Stimulated activated naive CD8-positive, alpha-beta T cell treated with anti-CD3 and anti-CD28 coated beads, Interleukin-15, Interleukin-2, amounts not matched to agents 100 ng/mL and 50 ng/mL, for 24 hours (primary cell): ENCODE data around the gene CYP1A2.

Experiments used
- H3K27ac Mint-ChIP-seq: one replicate; pipeline ENCODE4 v1.8.0; 2021; ENCODE audit warnings: mild to moderate bottlenecking, mixed read lengths
- H3K27me3 Mint-ChIP-seq: one replicate; pipeline ENCODE4 v1.8.0; 2021; ENCODE audit warnings: mixed read lengths
- H3K36me3 Mint-ChIP-seq: one replicate; pipeline ENCODE4 v1.8.0; 2021; ENCODE audit warnings: low read depth, mixed read lengths
- H3K4me1 Mint-ChIP-seq: one replicate; pipeline ENCODE4 v1.8.0; 2021; ENCODE audit warnings: low read depth, mixed read lengths
- H3K4me3 Mint-ChIP-seq: one replicate; pipeline ENCODE4 v1.8.0; 2021; ENCODE audit warnings: mild to moderate bottlenecking, mixed read lengths
- H3K9me3 Mint-ChIP-seq: one replicate; pipeline ENCODE4 v1.8.0; 2021; ENCODE audit warnings: mixed read lengths

The CYP1A2 gene

DNA sequence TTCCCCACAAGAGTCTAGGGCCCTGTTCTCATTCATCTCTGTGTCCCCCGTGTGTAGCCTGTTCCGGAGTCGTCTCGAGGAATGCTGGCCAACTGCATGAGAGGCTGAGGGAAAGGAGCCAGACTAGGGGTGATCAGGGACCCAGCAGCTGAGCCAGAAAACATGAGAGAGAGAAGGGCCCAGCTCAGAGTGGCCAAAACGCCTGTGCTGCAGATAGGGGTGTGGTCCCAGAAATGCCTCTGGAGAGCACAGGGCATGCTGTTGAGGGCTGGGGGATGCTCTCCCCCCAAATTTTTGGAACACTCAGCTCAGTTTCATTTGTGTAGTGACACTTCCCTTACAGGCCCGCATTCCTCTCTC, 14.1 kb downstream of the CYP1A2 start:
- Mint-ChIP-seq H3K9me3 (no peaks in the 10 kb centered on the region), H3K36me3 (no peaks in the 10 kb centered on the region), H3K27me3 (no peaks in the 10 kb centered on the region), H3K4me3 (no peak overlapping the region), H3K4me1 (no peaks in the 10 kb centered on the region), H3K27ac (no peak overlapping the region)

DNA sequence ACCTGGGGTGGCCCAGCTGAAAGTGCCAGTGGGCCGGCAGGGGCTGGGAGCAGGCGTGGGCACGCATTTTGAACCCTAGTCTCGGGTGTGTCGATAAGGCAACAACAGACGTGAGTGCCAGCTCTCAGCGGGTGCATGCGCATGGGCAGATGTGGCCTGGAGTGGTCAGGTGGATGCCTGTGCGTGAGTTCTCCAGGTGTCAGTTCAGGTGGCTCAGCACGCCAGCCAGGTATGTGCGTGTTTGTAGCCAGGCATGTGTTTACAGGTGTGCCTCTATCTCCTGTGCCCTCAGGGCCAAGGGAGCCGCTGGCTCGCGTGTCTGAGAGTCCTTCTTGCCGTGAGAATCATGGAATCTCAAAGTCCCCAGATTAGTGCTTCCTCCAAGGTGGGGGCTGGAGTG, 14.8 kb downstream of the CYP1A2 start:
- no peaks in the 10 kb centered on the region for H3K9me3 Mint-ChIP-seq
- H3K27ac Mint-ChIP-seq, result no peak overlapping the region
- no peaks in the 10 kb centered on the region for H3K36me3 Mint-ChIP-seq
- H3K4me1 Mint-ChIP-seq, result peaks cover under 1% of the 10 kb centered on the region
- H3K27me3 Mint-ChIP-seq, result no peaks in the 10 kb centered on the region
- H3K4me3 Mint-ChIP-seq, result no peak overlapping the region

DNA sequence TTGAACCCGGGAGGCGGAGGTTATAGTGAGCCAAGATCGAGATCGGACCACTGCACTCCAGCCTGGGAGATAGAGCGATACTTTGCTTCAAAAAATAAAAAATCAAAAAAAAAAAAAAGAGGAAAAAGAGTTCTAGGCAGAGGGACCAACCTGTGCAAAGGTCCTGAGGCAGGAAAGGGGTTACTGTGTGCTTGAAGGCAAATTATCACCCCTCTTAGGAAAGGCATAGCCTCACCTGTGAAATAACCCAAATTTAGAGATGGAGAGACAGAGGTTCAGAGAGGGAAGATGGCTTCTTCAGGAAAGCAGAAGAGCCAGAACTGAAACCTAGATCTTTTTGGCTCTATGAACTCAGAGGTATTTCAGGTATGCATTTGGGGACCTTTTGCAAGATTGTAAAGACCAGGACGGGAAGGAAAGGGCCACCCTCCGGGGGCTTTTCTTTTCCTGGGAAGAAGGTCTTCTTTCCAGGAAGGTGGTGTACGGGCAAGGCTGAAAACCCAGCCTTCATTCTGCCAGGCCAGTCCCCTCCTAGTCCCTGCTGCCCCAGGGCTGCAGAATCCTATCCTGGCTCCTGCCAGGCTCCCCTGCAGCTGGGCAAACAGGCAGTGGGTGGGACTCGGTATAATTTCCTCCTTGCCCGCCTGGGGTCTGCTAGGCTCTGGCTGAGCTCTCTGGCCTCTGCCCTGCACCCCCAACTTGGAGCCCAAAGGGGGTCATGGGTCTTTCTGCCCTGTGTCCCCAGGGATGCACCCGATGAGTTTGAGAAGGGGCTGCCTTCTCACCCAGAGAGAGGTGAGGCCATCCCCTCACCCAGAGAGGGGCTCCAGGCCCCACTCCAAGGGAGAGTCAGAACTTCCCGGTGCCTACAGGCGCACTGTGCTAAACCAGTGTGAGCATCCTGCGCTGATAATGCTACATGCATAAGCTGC, 18.8 kb downstream of the CYP1A2 start:
- Mint-ChIP-seq H3K27ac (no peak overlapping the region), H3K4me3 (no peak overlapping the region), H3K9me3 (no peaks in the 10 kb centered on the region), H3K36me3 (no peaks in the 10 kb centered on the region), H3K4me1 (peaks cover 22% of the 10 kb centered on the region), H3K27me3 (no peaks in the 10 kb centered on the region)

GRCh38 chr15:74768099-74768770, 19.6 kb downstream of the CYP1A2 start:
- Mint-ChIP-seq H3K27me3 (no peaks in the 10 kb centered on the region), H3K27ac (peak overlapping the region; percentile 73), H3K4me3 (peak overlapping the region; percentile 65), H3K9me3 (no peaks in the 10 kb centered on the region), H3K4me1 (peaks cover 28% of the 10 kb centered on the region), H3K36me3 (no peaks in the 10 kb centered on the region)

GRCh38 chr15:74768771-74769342, 20.2 kb downstream of the CYP1A2 start:
- Mint-ChIP-seq H3K4me1 (peaks cover 35% of the 10 kb centered on the region), H3K27ac (peak overlapping the region; percentile 73), H3K27me3 (no peaks in the 10 kb centered on the region), H3K4me3 (peak overlapping the region; percentile 65), H3K36me3 (no peaks in the 10 kb centered on the region), H3K9me3 (no peaks in the 10 kb centered on the region)

DNA sequence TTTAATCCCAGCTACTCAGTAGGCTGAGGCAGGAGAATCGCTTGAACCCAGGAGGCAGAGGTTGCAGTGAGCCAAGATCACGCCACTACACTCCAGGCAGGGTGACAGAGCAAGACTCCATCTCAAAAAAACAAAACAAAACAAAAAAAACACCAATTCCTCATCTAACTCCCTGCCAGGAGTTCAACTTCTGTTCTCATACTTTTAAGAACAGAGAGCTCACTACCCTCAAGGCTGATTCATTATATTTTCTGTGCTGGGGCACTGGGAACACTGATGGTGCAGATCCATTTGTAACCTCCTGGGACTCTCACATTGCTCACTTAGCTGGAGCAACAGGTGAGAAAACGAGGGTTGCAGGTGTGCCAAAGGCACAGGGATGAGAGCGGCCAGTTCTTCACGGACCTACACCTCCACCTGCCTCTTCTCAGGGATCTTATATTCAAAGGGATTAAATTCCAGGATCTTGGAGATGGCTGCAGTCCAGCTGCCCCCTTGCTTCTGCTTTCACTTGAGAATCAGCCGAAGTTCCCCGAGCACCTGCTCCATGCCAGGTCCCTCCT, 20.9 kb downstream of the CYP1A2 start:
- Mint-ChIP-seq H3K4me3 (no peak overlapping the region), H3K27me3 (no peaks in the 10 kb centered on the region), H3K9me3 (no peaks in the 10 kb centered on the region), H3K27ac (no peak overlapping the region), H3K4me1 (peaks cover 38% of the 10 kb centered on the region), H3K36me3 (no peaks in the 10 kb centered on the region)

GRCh38 chr15:74770211-74770903, 21.7 kb downstream of the CYP1A2 start:
- no peaks in the 10 kb centered on the region for H3K27me3 Mint-ChIP-seq
- H3K27ac Mint-ChIP-seq, result no peak overlapping the region
- H3K36me3 Mint-ChIP-seq, result no peaks in the 10 kb centered on the region
- no peaks in the 10 kb centered on the region for H3K9me3 Mint-ChIP-seq
- peaks cover 44% of the 10 kb centered on the region for H3K4me1 Mint-ChIP-seq
- H3K4me3 Mint-ChIP-seq, result no peak overlapping the region

DNA sequence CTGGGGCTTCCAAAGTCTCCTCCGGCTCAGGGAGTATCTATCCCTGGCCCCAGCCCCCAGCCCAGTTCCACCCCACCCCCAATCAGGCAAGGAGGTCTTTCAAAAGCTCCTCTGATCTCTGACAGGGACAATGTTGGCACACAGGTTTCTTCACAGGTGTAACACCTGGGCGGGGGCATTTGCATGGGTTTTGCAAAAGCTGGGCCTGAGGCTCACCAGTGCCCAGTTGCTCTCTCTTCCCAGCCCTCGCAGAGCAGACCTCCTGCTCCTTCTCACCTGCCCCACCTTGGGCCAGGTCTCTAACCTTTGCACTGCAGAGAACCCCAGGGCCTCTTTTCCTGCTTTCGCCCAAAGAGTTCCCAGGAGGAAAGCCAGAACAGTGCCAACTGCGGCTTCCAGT, 24.7 kb downstream of the CYP1A2 start:
- H3K27ac Mint-ChIP-seq, result peak overlapping the region; percentile 45
- H3K4me1 Mint-ChIP-seq, result peaks cover 72% of the 10 kb centered on the region
- H3K27me3 Mint-ChIP-seq, result no peaks in the 10 kb centered on the region
- H3K4me3 Mint-ChIP-seq, result no peak overlapping the region
- no peaks in the 10 kb centered on the region for H3K36me3 Mint-ChIP-seq
- no peaks in the 10 kb centered on the region for H3K9me3 Mint-ChIP-seq

DNA sequence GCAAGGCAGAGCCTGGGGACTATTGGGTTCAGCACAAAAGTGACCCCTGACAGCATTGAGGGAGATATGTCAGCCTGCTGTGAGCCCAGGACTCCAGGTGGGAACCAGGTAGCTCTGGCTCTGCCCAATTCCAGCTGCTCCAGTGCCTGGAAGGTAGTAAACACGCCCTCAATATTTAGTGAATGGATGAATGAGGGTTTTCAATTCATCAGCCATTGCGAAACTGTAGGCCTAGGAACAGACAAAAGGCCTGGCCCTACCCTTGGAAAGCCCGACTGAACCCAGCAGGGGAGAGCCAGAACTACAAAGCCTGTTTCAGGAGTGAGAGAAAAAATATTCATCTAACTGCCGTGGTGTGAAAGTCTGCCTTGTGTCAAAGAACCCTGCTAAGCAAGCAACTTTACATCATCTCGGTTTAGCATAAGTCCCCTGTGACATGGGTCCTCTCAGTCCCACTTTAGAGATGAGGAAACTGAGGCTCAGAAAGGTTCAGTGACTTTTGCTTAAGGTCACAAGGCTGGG, 25.1 kb downstream of the CYP1A2 start:
- no peaks in the 10 kb centered on the region for H3K36me3 Mint-ChIP-seq
- H3K4me3 Mint-ChIP-seq, result no peak overlapping the region
- H3K27me3 Mint-ChIP-seq, result no peaks in the 10 kb centered on the region
- no peaks in the 10 kb centered on the region for H3K9me3 Mint-ChIP-seq
- H3K27ac Mint-ChIP-seq, result peak overlapping the region; percentile 2
- H3K4me1 Mint-ChIP-seq, result peaks cover 72% of the 10 kb centered on the region

- no peaks in the 10 kb centered on the region for H3K27me3 Mint-ChIP-seq
- H3K4me3 Mint-ChIP-seq, result no peak overlapping the region
- peak overlapping the region; percentile 50 for H3K27ac Mint-ChIP-seq
- no peaks in the 10 kb centered on the region for H3K9me3 Mint-ChIP-seq
- peaks cover 84% of the 10 kb centered on the region for H3K4me1 Mint-ChIP-seq
- H3K36me3 Mint-ChIP-seq, result no peaks in the 10 kb centered on the region
Observed at GRCh38 chr15:74775132-74775562, 26.5 kb downstream of the CYP1A2 start.

DNA sequence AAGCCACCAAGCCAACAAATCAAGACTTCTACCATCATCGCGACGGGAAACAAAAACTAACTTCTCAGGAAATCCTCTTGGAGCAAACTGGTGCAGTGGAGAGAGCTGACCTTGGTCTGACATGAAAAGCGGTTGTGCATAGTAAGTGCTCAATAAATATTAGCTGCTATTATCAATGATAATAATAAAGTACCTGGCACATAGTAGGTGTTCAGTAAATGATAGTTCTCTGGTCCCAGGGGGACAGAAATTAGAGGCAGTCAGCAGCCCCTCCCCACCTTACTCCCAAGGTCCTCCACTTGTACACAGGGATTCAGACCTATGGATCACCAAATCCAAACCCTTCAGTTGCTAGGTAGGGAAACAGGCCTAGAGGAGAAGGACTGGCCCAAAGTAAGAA, 27.2 kb downstream of the CYP1A2 start:
- H3K4me3 Mint-ChIP-seq, result no peak overlapping the region

GRCh38 chr15:74776821-74777768, 28.4 kb downstream of the CYP1A2 start:
- peak overlapping the region; percentile 96 for H3K27ac Mint-ChIP-seq
- peaks cover 86% of the 10 kb centered on the region for H3K4me1 Mint-ChIP-seq
- H3K36me3 Mint-ChIP-seq, result no peaks in the 10 kb centered on the region
- H3K4me3 Mint-ChIP-seq, result peak overlapping the region; percentile 67
- H3K27me3 Mint-ChIP-seq, result no peaks in the 10 kb centered on the region
- no peaks in the 10 kb centered on the region for H3K9me3 Mint-ChIP-seq

More for the DNA sequence above, 27.2 kb downstream of the CYP1A2 start:
- Mint-ChIP-seq H3K27ac (peak overlapping the region; percentile 96), H3K27me3 (no peaks in the 10 kb centered on the region), H3K9me3 (no peaks in the 10 kb centered on the region), H3K36me3 (no peaks in the 10 kb centered on the region), H3K4me1 (peaks cover 90% of the 10 kb centered on the region)

DNA sequence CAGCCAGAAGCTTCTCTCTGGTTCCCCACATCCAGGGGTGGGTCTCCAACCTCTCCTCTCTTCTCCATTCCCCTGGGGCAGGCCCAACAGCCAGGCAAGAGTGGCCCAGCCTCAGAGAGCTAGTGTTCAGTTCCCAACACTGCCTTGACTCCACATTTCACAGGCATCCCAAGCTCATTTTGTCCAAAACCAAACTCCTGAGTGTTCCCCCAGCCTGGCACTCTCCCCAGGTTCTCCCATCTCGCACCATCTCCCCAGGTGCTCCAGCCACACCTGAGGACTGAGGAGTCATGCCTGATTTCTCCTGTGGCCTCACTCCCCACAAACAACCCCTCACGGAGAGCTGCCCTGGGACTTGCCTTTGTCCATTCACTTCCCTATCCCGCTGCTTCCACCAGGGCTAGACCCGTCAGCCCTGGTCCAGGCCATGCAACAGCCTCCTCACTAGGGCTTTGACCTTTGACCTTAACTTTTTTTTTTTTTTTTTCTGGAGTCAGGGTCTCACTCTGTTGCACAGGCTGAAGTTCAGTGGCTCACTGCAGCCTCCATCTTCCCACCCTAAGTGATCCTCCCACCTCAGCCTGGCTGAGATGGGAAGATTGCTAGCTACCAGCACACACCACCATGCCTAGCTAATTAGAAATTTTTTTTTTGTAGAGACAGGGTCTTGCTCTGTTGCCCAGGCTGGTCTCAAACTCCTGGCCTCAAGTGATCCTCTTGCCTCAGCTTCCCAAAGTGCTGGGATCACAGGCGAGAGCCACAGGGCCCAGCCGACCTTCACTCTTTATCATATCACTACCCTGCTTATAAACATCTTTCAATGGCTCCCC, 29.3 kb downstream of the CYP1A2 start:
- peaks cover under 1% of the 10 kb centered on the region for H3K36me3 Mint-ChIP-seq
- peak overlapping the region; percentile 67 for H3K4me3 Mint-ChIP-seq
- H3K9me3 Mint-ChIP-seq, result no peaks in the 10 kb centered on the region
- H3K4me1 Mint-ChIP-seq, result peaks cover 79% of the 10 kb centered on the region
- H3K27ac Mint-ChIP-seq, result peak overlapping the region; percentile 96
- H3K27me3 Mint-ChIP-seq, result no peaks in the 10 kb centered on the region
